HG03064 (cell line): ENCODE measurements around the gene NDUFS1.
"Not testable (repeated sequence)": the region's sequence is repeated elsewhere in the genome, so short reads cannot be mapped to it uniquely, and the experiment has no call there.

Source experiments
- ATAC-seq: cut with Tn5 transposase; IDR thresholded peaks from one replicate; pipeline ENCODE4 v1.9.1; 2021; ENCODE audit warnings: low read depth; ENCODE audit not compliant: unreplicated experiment

Gene NDUFS1

GRCh38 chr2:206105541-206105940 lies 53.7 kb downstream of the NDUFS1 start:
- no peak for ATAC-seq

DNA sequence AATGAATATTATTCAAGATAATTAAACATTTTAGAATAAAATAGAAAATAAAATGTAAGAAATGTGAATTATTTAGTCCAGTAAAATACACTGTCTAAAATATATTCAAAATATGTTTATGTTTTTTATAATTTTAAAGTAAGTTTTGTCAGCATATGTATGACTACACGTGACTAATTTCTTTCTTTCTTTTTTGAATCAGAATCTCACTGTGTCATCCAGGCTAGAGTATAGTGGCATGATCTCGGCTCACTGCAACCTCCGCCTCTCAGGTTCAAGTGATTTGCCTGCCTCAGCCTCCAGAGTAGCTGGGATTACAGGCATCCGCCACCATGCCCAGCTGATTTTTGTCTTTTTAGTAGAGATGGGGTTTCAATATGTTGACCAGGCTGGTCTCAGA lies 54.2 kb downstream of the NDUFS1 start:
- ATAC-seq: no peak

GRCh38 chr2:206098872-206099271 lies 60.4 kb downstream of the NDUFS1 start:
- ATAC-seq: not testable (repeated sequence)

DNA sequence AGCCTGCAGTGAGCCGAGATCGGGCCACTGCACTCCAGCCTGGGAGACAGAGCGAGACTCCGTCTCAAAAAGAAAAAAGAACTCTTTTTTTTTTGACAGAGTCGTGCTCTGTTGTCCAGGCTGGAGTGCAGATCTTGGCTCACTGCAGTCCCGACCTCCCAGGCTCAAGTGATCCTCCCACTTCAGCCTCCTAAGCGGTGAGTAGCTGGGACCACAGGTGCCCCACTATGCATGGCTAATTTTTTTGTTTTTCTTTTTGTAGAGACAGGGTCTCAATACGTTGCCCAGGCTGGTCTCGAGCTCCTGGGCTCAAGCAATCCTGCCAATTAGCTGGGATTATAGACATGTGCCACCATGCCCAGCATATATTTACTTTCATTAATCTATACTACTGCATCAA lies 60.8 kb downstream of the NDUFS1 start:
- no peak for ATAC-seq

DNA sequence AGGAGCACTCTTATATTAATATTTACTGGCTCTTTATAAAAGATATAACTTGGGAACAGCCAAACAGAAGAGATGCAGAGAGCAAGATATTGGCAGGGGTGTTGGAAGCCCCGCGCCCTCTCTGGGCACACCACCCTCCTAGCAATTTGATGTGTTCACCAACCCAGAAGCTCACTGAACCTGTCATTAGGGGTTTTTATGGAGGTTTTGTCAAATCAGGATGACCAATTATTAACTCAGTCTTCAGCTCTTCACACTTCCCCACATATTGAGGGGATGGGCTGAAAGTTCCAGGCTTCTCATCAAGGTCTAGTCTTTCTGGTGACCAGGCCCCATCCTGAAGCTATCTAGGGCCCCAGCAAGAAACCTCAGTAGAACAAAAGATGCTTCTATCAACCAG lies 62.4 kb downstream of the NDUFS1 start:
- ATAC-seq: no peak

GRCh38 chr2:206095536-206096332 lies 63.5 kb downstream of the NDUFS1 start:
- no peak for ATAC-seq

DNA sequence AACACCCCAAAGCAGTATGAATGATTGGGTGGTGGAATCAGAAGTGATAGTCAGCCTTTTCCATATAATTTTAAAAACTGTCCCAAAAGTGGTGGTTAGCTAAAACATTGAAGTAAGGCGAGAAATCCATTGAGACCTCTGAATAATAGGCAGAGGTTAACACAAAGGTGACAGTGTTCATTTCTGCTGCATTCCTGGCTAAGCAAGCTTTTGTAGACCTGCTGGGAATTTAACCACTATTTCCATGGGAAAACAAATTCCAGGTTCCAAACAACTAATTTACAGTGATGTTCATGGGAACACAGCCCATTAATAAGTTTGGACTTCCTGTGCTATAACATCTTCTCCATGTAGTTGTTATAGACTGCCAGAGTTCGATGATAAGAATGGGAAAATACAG lies 66.9 kb downstream of the NDUFS1 start:
- no peak for ATAC-seq

DNA sequence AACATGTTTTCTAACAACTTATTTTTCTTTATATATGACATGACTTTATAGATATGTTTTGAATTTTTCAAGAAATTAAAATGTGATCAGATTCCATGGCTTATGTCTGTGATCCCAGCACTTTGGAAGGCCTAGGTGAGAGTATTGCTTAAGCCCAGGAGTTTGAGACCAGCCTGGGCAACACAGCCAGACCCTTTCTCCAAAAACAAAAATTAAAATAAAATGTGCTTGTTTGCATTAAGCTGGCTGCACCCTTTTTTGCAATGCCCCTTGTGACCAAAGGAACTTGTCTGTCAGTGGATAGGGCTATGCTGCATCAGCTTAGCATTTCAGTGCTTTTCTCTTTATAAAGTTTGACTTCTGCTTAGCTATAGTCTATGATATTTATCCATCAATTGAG lies 71.0 kb downstream of the NDUFS1 start:
- no peak for ATAC-seq

DNA sequence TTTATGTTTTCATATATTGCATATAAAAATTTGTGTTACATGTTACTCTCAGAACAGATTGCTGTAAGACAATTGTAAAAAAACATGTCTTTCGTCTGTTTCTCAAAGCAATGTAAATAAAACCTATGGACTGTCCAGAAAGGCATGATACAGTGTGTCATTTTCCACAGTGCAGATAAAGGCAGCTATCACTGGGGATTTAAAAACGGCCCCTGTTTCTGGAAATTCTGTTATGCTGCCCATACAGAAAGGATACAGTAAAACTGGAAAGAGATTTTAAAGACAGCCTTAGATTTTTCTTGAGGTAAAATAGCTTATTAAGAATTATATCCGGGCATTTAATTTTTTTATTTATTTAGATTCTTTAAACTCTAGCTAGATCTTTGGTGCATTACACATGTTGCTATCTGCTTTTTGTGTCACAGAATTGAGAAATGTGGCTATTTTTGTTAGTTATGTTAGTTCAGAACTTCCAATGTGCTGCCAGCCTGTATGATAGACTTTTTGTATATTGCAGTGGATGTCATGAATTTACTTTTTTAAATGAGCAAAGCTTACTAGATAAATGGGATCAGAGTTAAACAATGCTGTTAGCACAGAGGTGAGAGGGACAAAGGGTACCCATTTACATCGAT lies 72.4 kb downstream of the NDUFS1 start:
- no peak for ATAC-seq

- ATAC-seq: peak; percentile 81
These were observed 73.3 kb downstream of the NDUFS1 start, which contains the start of gene INO80D for GRCh38 chr2:206085742-206086445. Gene INO80D (minus strand): TSS chr2:206086174. CDS start chr2:206063016, 23,158 bp downstream.

- peak; percentile 24 for ATAC-seq
These were observed 74.1 kb downstream of the NDUFS1 start for GRCh38 chr2:206084870-206085741.

GRCh38 chr2:206084439-206084869 lies 74.8 kb downstream of the NDUFS1 start:
- ATAC-seq: no peak

GRCh38 chr2:206083602-206084438 lies 75.4 kb downstream of the NDUFS1 start:
- ATAC-seq: no peak

DNA sequence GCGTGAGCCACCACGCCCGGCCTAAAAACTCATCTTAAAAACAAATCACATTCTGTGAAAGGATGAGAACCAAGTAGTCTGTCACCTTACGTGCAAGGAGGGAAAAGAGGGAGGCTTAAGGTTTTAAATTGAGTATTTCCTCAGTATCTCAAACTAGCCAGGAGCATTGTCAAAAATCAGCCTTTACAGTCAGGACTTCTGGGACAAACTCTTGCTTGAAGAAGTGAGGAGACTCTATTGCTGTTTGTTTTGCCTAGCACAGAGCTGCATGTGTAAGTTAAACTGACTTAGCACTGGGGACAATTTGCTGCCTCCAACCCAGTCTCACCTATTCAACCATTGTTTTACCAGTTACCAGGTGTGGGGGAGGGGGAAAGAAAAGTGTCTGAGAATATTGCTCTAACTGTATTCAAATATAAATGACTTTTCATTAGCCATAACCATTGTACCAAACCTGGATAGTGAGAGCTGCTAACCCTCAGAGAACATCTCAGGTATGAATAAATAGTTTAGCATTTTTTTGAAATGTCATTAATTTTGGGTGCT lies 76.9 kb downstream of the NDUFS1 start:
- ATAC-seq: no peak

DNA sequence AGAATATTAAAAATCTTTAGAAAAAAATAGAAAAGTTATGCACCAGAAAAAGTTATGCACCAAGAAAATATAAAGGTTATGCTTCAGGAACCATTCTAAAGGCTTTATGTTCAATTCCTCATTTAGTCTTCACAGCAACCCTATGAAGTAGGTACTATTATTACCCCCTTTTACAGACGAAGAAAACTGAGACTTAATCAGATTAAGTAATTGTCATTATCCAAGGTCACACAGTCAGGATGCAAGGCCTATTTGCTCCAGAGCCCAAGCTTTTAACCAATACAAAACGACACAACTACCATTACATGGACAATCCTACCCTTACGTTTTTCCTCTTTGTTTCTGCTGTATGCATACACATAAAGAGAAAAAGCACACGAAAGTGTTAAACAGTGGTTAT lies 78.3 kb downstream of the NDUFS1 start:
- ATAC-seq: no peak

DNA sequence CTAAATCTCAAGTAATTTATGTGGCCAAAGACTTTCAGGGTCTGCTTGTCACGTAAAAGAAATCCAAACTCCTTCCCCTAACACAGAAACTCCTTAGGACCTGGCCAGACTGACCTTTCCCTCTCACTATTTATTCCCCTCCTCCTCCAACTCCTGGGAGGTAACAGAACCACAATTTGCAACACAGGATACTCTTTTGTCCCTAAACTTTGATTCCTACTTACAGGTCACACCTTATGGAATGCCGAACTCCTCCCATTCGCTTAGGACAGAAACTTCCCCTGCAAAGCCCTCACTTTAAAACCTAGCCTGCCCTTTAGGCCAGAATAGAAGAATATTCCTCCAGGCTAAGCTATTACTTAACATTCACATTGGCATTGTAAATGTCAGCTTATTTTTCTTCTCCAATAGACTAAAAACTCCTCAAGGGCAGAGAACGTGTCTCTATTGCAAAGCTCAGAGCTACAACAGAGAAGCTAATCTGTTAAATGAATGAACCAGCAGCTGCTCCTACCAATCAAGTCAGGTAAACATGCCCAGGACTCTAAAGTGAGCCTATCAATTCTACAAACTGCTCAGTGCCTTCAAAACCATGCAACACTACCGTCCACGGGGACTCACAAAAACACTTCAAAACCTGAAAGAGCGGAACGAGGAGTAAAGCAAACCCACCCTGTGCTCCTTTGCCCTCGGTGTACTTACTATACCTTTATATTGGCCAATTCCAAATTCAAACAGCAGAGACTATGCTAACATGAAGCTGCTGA lies 79.4 kb downstream of the NDUFS1 start:
- no peak for ATAC-seq

- ATAC-seq: not testable (repeated sequence)
These were observed 81.4 kb downstream of the NDUFS1 start for GRCh38 chr2:206077879-206078278.

GRCh38 chr2:206075113-206075512 lies 84.1 kb downstream of the NDUFS1 start:
- ATAC-seq: no peak

DNA sequence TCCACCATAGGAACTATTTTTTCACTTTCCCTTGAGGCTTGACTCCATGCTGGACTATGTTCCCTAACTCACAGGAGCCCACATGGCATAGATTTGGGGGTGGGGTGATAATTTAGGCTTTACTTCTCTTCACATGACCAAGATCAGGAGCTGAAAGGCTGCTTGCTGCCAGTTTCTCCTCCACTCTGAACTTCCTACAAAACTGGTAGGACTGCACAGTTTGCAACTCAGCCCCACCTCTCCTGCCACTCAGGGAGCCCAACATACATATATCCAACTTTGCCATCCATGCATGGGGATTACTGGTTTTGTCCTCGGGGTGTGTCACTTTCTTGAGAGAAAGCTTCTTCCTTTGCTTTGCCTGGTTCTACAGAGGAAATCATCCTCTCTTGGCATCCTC lies 87.4 kb downstream of the NDUFS1 start:
- no peak for ATAC-seq
